ENCODE data around the gene LSM14A. TPM values are rescaled to one million over a fixed set of nuclear protein-coding genes. Genes with fewer than 3 reads are reported as not detected.

Gene LSM14A
- polyA plus RNA-seq, 3 donors, result 73.2 to 91.8 (median 82.7) TPM

GRCh38 chr19:34256835-34257558 lies 84.7 kb downstream of the LSM14A start:
- Mint-ChIP-seq H3K9me3 (peaks cover 0 to 10% (median 3%) of the 10 kb centered on the region in 7 donors), H3K36me3 (peaks cover 0 to 6% of the 10 kb centered on the region in 2 donors), H3K4me1 (peaks cover 15% of the 10 kb centered on the region), H3K4me3 (peak overlapping the region in 1 of 2 donors; percentile 73), H3K27ac (no peak overlapping the region), H3K27me3 (ENCODE audit: low read depth in 3 of 3) (peaks cover 59 to 67% (median 63%) of the 10 kb centered on the region in 3 donors)
- H3K9me3 ChIP-seq (replicated peaks in 1 of 2; ENCODE audit: control insufficient read depth in 1 of 2, insufficient read depth in 1 of 2, low read length in 2 of 2), result no peaks in the 10 kb centered on the region
- H3K4me1 ChIP-seq (ENCODE audit: control insufficient read depth in 1 of 2, insufficient read depth in 2 of 2, low read length in 2 of 2), result peaks cover 11 to 14% of the 10 kb centered on the region in 2 donors
- H3K36me3 ChIP-seq (replicated peaks in 1 of 2; ENCODE audit: control insufficient read depth in 1 of 2, insufficient read depth in 2 of 2, low read length in 2 of 2), result no peaks in the 10 kb centered on the region
- no peak overlapping the region for H3K27ac ChIP-seq (ENCODE audit: low read depth in 1 of 2, low read length in 2 of 2)
- H3K4me3 ChIP-seq (replicated peaks in 1 of 3; ENCODE audit: low read depth in 2 of 3, low read length in 3 of 3), result no peak overlapping the region
- WGBS (ENCODE audit: insufficient coverage), result 75% methylated on average over 2 of the region's 5 CpGs
- DNase-seq, result no peak
- H2AFZ ChIP-seq (ENCODE audit: insufficient read depth, low read depth, low read length, poor library complexity, severe bottlenecking), result no peak overlapping the region
- H3K9ac ChIP-seq (ENCODE audit: insufficient read depth, low read length, poor library complexity, severe bottlenecking), result no peak overlapping the region
- H3K4me2 ChIP-seq (replicated peaks; ENCODE audit: extremely low read depth, low read length, poor library complexity, severe bottlenecking), result no peak overlapping the region
- intact Hi-C loops (cut with micrococcal nuclease), result loop anchor here in 1 of 2 donors (10.0 kb wide), 1 partner anchor 78 kb away; no protein-coding TSS in a partner anchor
- no peaks in the 10 kb centered on the region for H3K79me2 ChIP-seq (ENCODE audit: insufficient read depth, low read length)
- H3K27me3 ChIP-seq (ENCODE audit: control insufficient read depth in 2 of 2, insufficient read depth in 2 of 2, low read length in 2 of 2), result peaks cover 21 to 49% of the 10 kb centered on the region in 2 donors
- H4K20me1 ChIP-seq (ENCODE audit: insufficient read depth, low read length), result peaks cover 8% of the 10 kb centered on the region
- TF ChIP-seq CTCF (IDR thresholded peaks at IDR 0.05), result no peak

GRCh38 chr19:34257559-34257924 lies 85.2 kb downstream of the LSM14A start:
- Histone ChIP-seq H3K36me3 (replicated peaks in 1 of 2; ENCODE audit: control insufficient read depth in 1 of 2, insufficient read depth in 2 of 2, low read length in 2 of 2) (no peaks in the 10 kb centered on the region), H3K4me3 (replicated peaks in 1 of 3; ENCODE audit: low read depth in 2 of 3, low read length in 3 of 3) (no peak overlapping the region), H4K20me1 (ENCODE audit: insufficient read depth, low read length) (peaks cover 8% of the 10 kb centered on the region), H3K9ac (ENCODE audit: insufficient read depth, low read length, poor library complexity, severe bottlenecking) (no peak overlapping the region), H3K27me3 (ENCODE audit: control insufficient read depth in 2 of 2, insufficient read depth in 2 of 2, low read length in 2 of 2) (peaks cover 21 to 49% of the 10 kb centered on the region in 2 donors), H3K79me2 (ENCODE audit: insufficient read depth, low read length) (no peaks in the 10 kb centered on the region), H3K27ac (ENCODE audit: low read depth in 1 of 2, low read length in 2 of 2) (no peak overlapping the region), H3K4me2 (replicated peaks; ENCODE audit: extremely low read depth, low read length, poor library complexity, severe bottlenecking) (no peak overlapping the region), H3K9me3 (replicated peaks in 1 of 2; ENCODE audit: control insufficient read depth in 1 of 2, insufficient read depth in 1 of 2, low read length in 2 of 2) (no peaks in the 10 kb centered on the region), H3K4me1 (ENCODE audit: control insufficient read depth in 1 of 2, insufficient read depth in 2 of 2, low read length in 2 of 2) (peaks cover 11 to 14% of the 10 kb centered on the region in 2 donors), H2AFZ (ENCODE audit: insufficient read depth, low read depth, low read length, poor library complexity, severe bottlenecking) (no peak overlapping the region)
- intact Hi-C loops (cut with micrococcal nuclease), result loop anchor here in 1 of 2 donors (10.0 kb wide), 1 partner anchor 77 kb away; no protein-coding TSS in a partner anchor
- no peak for TF ChIP-seq CTCF (IDR thresholded peaks at IDR 0.05)
- peaks cover 0 to 6% of the 10 kb centered on the region in 2 donors for H3K36me3 Mint-ChIP-seq
- H3K27ac Mint-ChIP-seq, result no peak overlapping the region
- H3K4me3 Mint-ChIP-seq, result peak overlapping the region in 1 of 2 donors; percentile 73
- peaks cover 15% of the 10 kb centered on the region for H3K4me1 Mint-ChIP-seq
- 100% methylated on average over 1 of the region's 2 CpGs for WGBS (ENCODE audit: insufficient coverage)
- peaks cover 0 to 10% (median 3%) of the 10 kb centered on the region in 7 donors for H3K9me3 Mint-ChIP-seq
- peaks cover 63 to 65% (median 63%) of the 10 kb centered on the region in 3 donors for H3K27me3 Mint-ChIP-seq (ENCODE audit: low read depth in 3 of 3)
- DNase-seq, result no peak

Data from CD14-positive monocyte (primary cell).